ENCODE data around the gene GDE1. TPM values are rescaled to one million over a fixed set of nuclear protein-coding genes. Genes with fewer than 3 reads are reported as not detected.
A peak's percentile ranks its signal among the peaks of the same experiment; 100 is the strongest.

GDE1 gene
- total and polyA plus RNA-seq, 11 donors = 53.3 to 134 (median 95.4) TPM

- intact Hi-C loops (cut with DNase I) = no loop called here
Measured at GRCh38 chr16:19518388-19518787, 3.5 kb downstream of the GDE1 start.

GRCh38 chr16:19517424-19518089, 4.3 kb downstream of the GDE1 start:
- Histone ChIP-seq H3K27me3 (no peaks in the 10 kb centered on the region), H3K27ac (no peak overlapping the region), H3K9me3 (no peaks in the 10 kb centered on the region), H3K36me3 (peaks cover 0 to 43% (median 28%) of the 10 kb centered on the region in 9 donors), H3K4me1 (peaks cover 0 to 66% (median 22%) of the 10 kb centered on the region in 12 donors), H3K4me3 (no peak overlapping the region)
- intact Hi-C loops (cut with DNase I) = no loop called here
- 90 to 92% (median 91%) methylated on average over 8 of the region's 8 CpGs for WGBS, 4 donors
- no peak for DNase-seq
- TF ChIP-seq POLR2A (IDR thresholded peaks at IDR 0.05) (no peak), CTCF (IDR thresholded peaks at IDR 0.05) (no peak)
- ATAC-seq = no peak

More at GRCh38 chr16:19518388-19518787, 3.5 kb downstream of the GDE1 start:
- DNase-seq (no peak), ATAC-seq (no peak)
- TF ChIP-seq POLR2A (IDR thresholded peaks at IDR 0.05) (no peak), CTCF (IDR thresholded peaks at IDR 0.05) (no peak)
- 70 to 78% (median 70%) methylated on average over 2 of the region's 2 CpGs for WGBS, 4 donors
- Histone ChIP-seq H3K9me3 (no peaks in the 10 kb centered on the region), H3K4me3 (no peak overlapping the region), H3K27me3 (no peaks in the 10 kb centered on the region), H3K27ac (no peak overlapping the region), H3K4me1 (peaks cover 0 to 67% (median 24%) of the 10 kb centered on the region in 12 donors), H3K36me3 (peaks cover 0 to 41% (median 28%) of the 10 kb centered on the region in 9 donors)

- no peak for DNase-seq
- Histone ChIP-seq H3K9me3 (no peaks in the 10 kb centered on the region), H3K27ac (no peak overlapping the region), H3K27me3 (no peaks in the 10 kb centered on the region), H3K36me3 (peaks cover 0 to 52% (median 36%) of the 10 kb centered on the region in 9 donors), H3K4me1 (peaks cover 0 to 55% (median 17%) of the 10 kb centered on the region in 12 donors), H3K4me3 (no peak overlapping the region)
- ATAC-seq = no peak
- intact Hi-C loops (cut with DNase I) = no loop called here
- 87 to 96% (median 95%) methylated on average over 2 of the region's 2 CpGs for WGBS, 4 donors
- no peak for TF ChIP-seq POLR2A (IDR thresholded peaks at IDR 0.05)
- TF ChIP-seq CTCF (IDR thresholded peaks at IDR 0.05) = no peak
Measured at GRCh38 chr16:19515757-19516156, 6.1 kb downstream of the GDE1 start.

- Histone ChIP-seq H3K4me1 (peaks cover 0 to 38% (median 3%) of the 10 kb centered on the region in 12 donors), H3K36me3 (peaks cover 0 to 75% (median 59%) of the 10 kb centered on the region in 9 donors), H3K9me3 (no peaks in the 10 kb centered on the region), H3K27ac (peak overlapping the region in 1 of 12 donors; percentile 38), H3K4me3 (peak overlapping the region in 1 of 12 donors; percentile 0), H3K27me3 (no peaks in the 10 kb centered on the region)
- 82 to 86% (median 85%) methylated on average over 4 of the region's 4 CpGs for WGBS, 4 donors
- intact Hi-C loops (cut with DNase I) = no loop called here
- DNase-seq = no peak
- TF ChIP-seq POLR2A (IDR thresholded peaks at IDR 0.05) (no peak), CTCF (IDR thresholded peaks at IDR 0.05) (no peak)
- ATAC-seq = peak in 3 of 4 donors; percentile 26 to 53 (median 42)
Measured at GRCh38 chr16:19513377-19514053, 8.4 kb downstream of the GDE1 start.
